ENCODE measurements around the gene CTTNBP2NL. TPM values are rescaled to one million over a fixed set of nuclear protein-coding genes. Genes with fewer than 3 reads are reported as not detected.
"Not testable (repeated sequence)": the region's sequence is repeated elsewhere in the genome, so short reads cannot be mapped to it uniquely, and the experiment has no call there.

CTTNBP2NL gene
- total RNA-seq, 1 donor, result 32.2 TPM

- Histone ChIP-seq H3K79me2 (ENCODE audit: insufficient read depth, low read length) (no peaks in the 10 kb centered on the region), H2AFZ (ENCODE audit: low read length) (no peak overlapping the region), H3K27me3 (ENCODE audit: insufficient read depth, low read length) (no peaks in the 10 kb centered on the region), H3K27ac (ENCODE audit: low read depth, low read length) (no peak overlapping the region), H3K4me3 (ENCODE audit: insufficient read depth, low read length) (no peak overlapping the region), H4K20me1 (ENCODE audit: insufficient read depth, low read length) (no peaks in the 10 kb centered on the region), H3K4me2 (ENCODE audit: insufficient read depth, low read length) (no peak overlapping the region), H3K36me3 (ENCODE audit: insufficient read depth, low read length) (no peaks in the 10 kb centered on the region), H3K9me3 (ENCODE audit: low read depth, low read length) (no peaks in the 10 kb centered on the region), H3K4me1 (ENCODE audit: insufficient read depth, low read length) (peaks cover 3% of the 10 kb centered on the region)
- DNase-seq (ENCODE audit: insufficient read length, low spot score, missing footprints), result no peak
- no peak for TF ChIP-seq CTCF (IDR thresholded peaks at IDR 0.05; ENCODE audit: extremely low read depth, low read depth, low read length)
These were observed 75.0 kb downstream of the CTTNBP2NL start for GRCh38 chr1:112470966-112471365.

GRCh38 chr1:112472142-112472541, 76.1 kb downstream of the CTTNBP2NL start:
- DNase-seq (ENCODE audit: insufficient read length, low spot score, missing footprints), result no peak
- no peaks in the 10 kb centered on the region for H4K20me1 ChIP-seq (ENCODE audit: insufficient read depth, low read length)
- H3K27me3 ChIP-seq (ENCODE audit: insufficient read depth, low read length), result no peaks in the 10 kb centered on the region
- no peaks in the 10 kb centered on the region for H3K4me1 ChIP-seq (ENCODE audit: insufficient read depth, low read length)
- no peaks in the 10 kb centered on the region for H3K9me3 ChIP-seq (ENCODE audit: low read depth, low read length)
- H3K36me3 ChIP-seq (ENCODE audit: insufficient read depth, low read length), result no peaks in the 10 kb centered on the region
- no peak for TF ChIP-seq CTCF (IDR thresholded peaks at IDR 0.05; ENCODE audit: extremely low read depth, low read depth, low read length)
- no peak overlapping the region for H2AFZ ChIP-seq (ENCODE audit: low read length)
- no peak overlapping the region for H3K27ac ChIP-seq (ENCODE audit: low read depth, low read length)
- H3K4me3 ChIP-seq (ENCODE audit: insufficient read depth, low read length), result no peak overlapping the region
- H3K4me2 ChIP-seq (ENCODE audit: insufficient read depth, low read length), result no peak overlapping the region
- no peaks in the 10 kb centered on the region for H3K79me2 ChIP-seq (ENCODE audit: insufficient read depth, low read length)

- Histone ChIP-seq H3K79me2 (ENCODE audit: insufficient read depth, low read length) (no peaks in the 10 kb centered on the region), H2AFZ (ENCODE audit: low read length) (no peak overlapping the region), H3K36me3 (ENCODE audit: insufficient read depth, low read length) (no peaks in the 10 kb centered on the region), H3K4me1 (ENCODE audit: insufficient read depth, low read length) (no peaks in the 10 kb centered on the region), H3K9me3 (ENCODE audit: low read depth, low read length) (peaks cover 6% of the 10 kb centered on the region), H3K4me3 (ENCODE audit: insufficient read depth, low read length) (no peak overlapping the region), H3K27ac (ENCODE audit: low read depth, low read length) (no peak overlapping the region), H3K4me2 (ENCODE audit: insufficient read depth, low read length) (no peak overlapping the region), H4K20me1 (ENCODE audit: insufficient read depth, low read length) (no peaks in the 10 kb centered on the region), H3K27me3 (ENCODE audit: insufficient read depth, low read length) (no peaks in the 10 kb centered on the region)
- no peak for DNase-seq (ENCODE audit: insufficient read length, low spot score, missing footprints)
- TF ChIP-seq CTCF (IDR thresholded peaks at IDR 0.05; ENCODE audit: extremely low read depth, low read depth, low read length), result no peak
These were observed 81.5 kb downstream of the CTTNBP2NL start for GRCh38 chr1:112477550-112477949.

GRCh38 chr1:112478314-112478713, 82.3 kb downstream of the CTTNBP2NL start:
- H3K79me2 ChIP-seq (ENCODE audit: insufficient read depth, low read length), result no peaks in the 10 kb centered on the region
- peaks cover 6% of the 10 kb centered on the region for H3K9me3 ChIP-seq (ENCODE audit: low read depth, low read length)
- TF ChIP-seq CTCF (IDR thresholded peaks at IDR 0.05; ENCODE audit: extremely low read depth, low read depth, low read length), result no peak
- DNase-seq (ENCODE audit: insufficient read length, low spot score, missing footprints), result no peak
- no peak overlapping the region for H3K4me2 ChIP-seq (ENCODE audit: insufficient read depth, low read length)
- H3K4me1 ChIP-seq (ENCODE audit: insufficient read depth, low read length), result no peaks in the 10 kb centered on the region
- H3K36me3 ChIP-seq (ENCODE audit: insufficient read depth, low read length), result no peaks in the 10 kb centered on the region
- no peak overlapping the region for H2AFZ ChIP-seq (ENCODE audit: low read length)
- H3K27me3 ChIP-seq (ENCODE audit: insufficient read depth, low read length), result no peaks in the 10 kb centered on the region
- no peaks in the 10 kb centered on the region for H4K20me1 ChIP-seq (ENCODE audit: insufficient read depth, low read length)
- H3K27ac ChIP-seq (ENCODE audit: low read depth, low read length), result no peak overlapping the region
- no peak overlapping the region for H3K4me3 ChIP-seq (ENCODE audit: insufficient read depth, low read length)

GRCh38 chr1:112486063-112486462, 90.0 kb downstream of the CTTNBP2NL start:
- H3K4me1 ChIP-seq (ENCODE audit: insufficient read depth, low read length); H3K27ac ChIP-seq (ENCODE audit: low read depth, low read length): not testable (repeated sequence)

GRCh38 chr1:112487686-112488085, 91.7 kb downstream of the CTTNBP2NL start:
- H2AFZ ChIP-seq (ENCODE audit: low read length); H3K27ac ChIP-seq (ENCODE audit: low read depth, low read length); H4K20me1 ChIP-seq (ENCODE audit: insufficient read depth, low read length); H3K79me2 ChIP-seq (ENCODE audit: insufficient read depth, low read length); H3K4me3 ChIP-seq (ENCODE audit: insufficient read depth, low read length); H3K4me1 ChIP-seq (ENCODE audit: insufficient read depth, low read length); H3K27me3 ChIP-seq (ENCODE audit: insufficient read depth, low read length); H3K36me3 ChIP-seq (ENCODE audit: insufficient read depth, low read length); DNase-seq (ENCODE audit: insufficient read length, low spot score, missing footprints); H3K4me2 ChIP-seq (ENCODE audit: insufficient read depth, low read length); H3K9me3 ChIP-seq (ENCODE audit: low read depth, low read length): not testable (repeated sequence)

More at GRCh38 chr1:112486063-112486462, 90.0 kb downstream of the CTTNBP2NL start:
- H3K79me2 ChIP-seq (ENCODE audit: insufficient read depth, low read length); H2AFZ ChIP-seq (ENCODE audit: low read length); H4K20me1 ChIP-seq (ENCODE audit: insufficient read depth, low read length); H3K4me2 ChIP-seq (ENCODE audit: insufficient read depth, low read length); H3K36me3 ChIP-seq (ENCODE audit: insufficient read depth, low read length); H3K27me3 ChIP-seq (ENCODE audit: insufficient read depth, low read length); H3K9me3 ChIP-seq (ENCODE audit: low read depth, low read length); DNase-seq (ENCODE audit: insufficient read length, low spot score, missing footprints); H3K4me3 ChIP-seq (ENCODE audit: insufficient read depth, low read length): not testable (repeated sequence)
